HepG2 (cell line): ENCODE measurements around the gene AKAP9. TPM values are rescaled to one million over a fixed set of nuclear protein-coding genes. Genes with fewer than 3 reads are reported as not detected.

Experiments
- ARHGAP35 ChIP-seq: sonication (generic); formaldehyde crosslinking; IDR thresholded peaks from 2 replicates; pipeline ENCODE4 v1.9.0; 2022; ENCODE audit warnings: mild to moderate bottlenecking, inconsistent platforms, moderate library complexity, missing genetic modification reagents, borderline replicate concordance
- CEBPB ChIP-seq: IDR thresholded peaks from 2 replicates; pipeline ENCODE4 v1.6.1; 2011; ENCODE audit warnings: low read depth, low read length, improper control_type of control experiment, borderline replicate concordance
- EEA1 ChIP-seq: sonication (generic); formaldehyde crosslinking; IDR thresholded peaks from 2 replicates; pipeline ENCODE4 v1.5.1; 2020; ENCODE audit warnings: mild to moderate bottlenecking, missing genetic modification reagents, borderline replicate concordance
- ELF3 ChIP-seq: IDR thresholded peaks from 2 replicates; pipeline ENCODE4 v1.6.1; 2016; ENCODE audit warnings: missing genetic modification reagents, missing compliant biosample characterization
- FOXA1 ChIP-seq, 2 experiments: fragments of 450-650 bp in 1 of 2; sonication (generic) in 1 of 2; formaldehyde crosslinking in 1 of 2; IDR thresholded peaks; 2 replicates each; pipeline versions ENCODE4 v1.4.0 to v1.6.1; 2016 to 2020; ENCODE audit warnings: missing genetic modification reagents in 1 of 2
- HNRNPK ChIP-seq: fragments of 200-400 bp; formaldehyde crosslinking; IDR thresholded peaks from 2 replicates; pipeline ENCODE4 v1.6.1; 2018; ENCODE audit warnings: low read length, low read depth, moderate library complexity, mild to moderate bottlenecking; ENCODE audit not compliant: poor library complexity, severe bottlenecking
- NFE2 ChIP-seq: sonication (generic); formaldehyde crosslinking; IDR thresholded peaks from 2 replicates; pipeline ENCODE4 v1.4.0; 2020; ENCODE audit warnings: missing genetic modification reagents
- NR1H2 ChIP-seq: sonication (generic); formaldehyde crosslinking; IDR thresholded peaks from 2 replicates; pipeline ENCODE4 v1.8.1; 2022; ENCODE audit warnings: low read depth, missing genetic modification reagents, borderline replicate concordance
- NR2F1 ChIP-seq, 2 experiments: fragments of 450-650 bp in 1 of 2; formaldehyde crosslinking in 1 of 2; IDR thresholded peaks; 2 replicates each; pipeline versions ENCODE4 v1.5.0 to v1.6.1; 2016 to 2020; ENCODE audit warnings: mild to moderate bottlenecking in 1 of 2, missing compliant biosample characterization in 1 of 2, missing genetic modification reagents in 1 of 2, moderate library complexity in 1 of 2
- SMYD3 ChIP-seq: sonication (generic); formaldehyde crosslinking; IDR thresholded peaks from 2 replicates; pipeline ENCODE4 v1.8.1; 2023; ENCODE audit warnings: mild to moderate bottlenecking, missing genetic modification reagents
- SP5 ChIP-seq: IDR thresholded peaks from 2 replicates; pipeline ENCODE4 v1.6.1; 2016; ENCODE audit warnings: low read depth, borderline replicate concordance
- SYNCRIP ChIP-seq: fragments of 200-400 bp; formaldehyde crosslinking; IDR thresholded peaks from 2 replicates; pipeline ENCODE4 v1.6.1; 2018; ENCODE audit warnings: mild to moderate bottlenecking, low read depth, low read length; ENCODE audit not compliant: insufficient read depth
- TARDBP ChIP-seq: sonication (generic); formaldehyde crosslinking; IDR thresholded peaks from 2 replicates; pipeline ENCODE4 v1.8.0; 2022; ENCODE audit warnings: mild to moderate bottlenecking, missing genetic modification reagents
- TGIF2 ChIP-seq: IDR thresholded peaks from 2 replicates; pipeline ENCODE4 v1.6.1; 2016; ENCODE audit warnings: control low read depth, missing compliant biosample characterization
- WIZ ChIP-seq: sonication (generic); formaldehyde crosslinking; IDR thresholded peaks from 2 replicates; pipeline ENCODE4 v1.5.1; 2020; ENCODE audit warnings: mild to moderate bottlenecking, missing genetic modification reagents
- XRCC5 ChIP-seq: fragments of 200-400 bp; formaldehyde crosslinking; optimal IDR thresholded peaks from 2 replicates; pipeline ENCODE3; 2017; ENCODE audit warnings: mild to moderate bottlenecking, low read length
- ZNF235 ChIP-seq: sonication (generic); formaldehyde crosslinking; IDR thresholded peaks from 2 replicates; pipeline ENCODE4 v1.8.1; 2023; ENCODE audit warnings: mild to moderate bottlenecking, missing genetic modification reagents, borderline replicate concordance
- ZNF441 ChIP-seq: sonication (generic); formaldehyde crosslinking; IDR thresholded peaks from 2 replicates; pipeline ENCODE4 v1.7.0; 2021; ENCODE audit warnings: missing genetic modification reagents, borderline replicate concordance
- ZNF777 ChIP-seq: sonication (generic); formaldehyde crosslinking; IDR thresholded peaks from 2 replicates; pipeline ENCODE4 v1.4.0; 2020; ENCODE audit warnings: missing genetic modification reagents
- ZNF883 ChIP-seq: sonication (generic); formaldehyde crosslinking; IDR thresholded peaks from 2 replicates; pipeline ENCODE4 v1.5.1; 2020; ENCODE audit warnings: mild to moderate bottlenecking, missing genetic modification reagents; ENCODE audit errors: not compliant biosample characterization
- ZSCAN21 ChIP-seq: sonication (generic); formaldehyde crosslinking; IDR thresholded peaks from 2 replicates; pipeline ENCODE4 v1.8.0; 2022; ENCODE audit warnings: mild to moderate bottlenecking, missing genetic modification reagents, moderate library complexity, borderline replicate concordance
- polyA plus RNA-seq, 8 experiments: library from polyadenylated mRNA; depleted of rRNA in 3 of 8; stranded (reverse) in 7 of 8; unstranded in 1 of 8; fragments of >200 nt; fragmentation: Illumina TruSeq in 4 of 8; extraction: Trizol in 4 of 8; gene quantifications; 2 replicates each; pipeline versions ENCODE4 v1.2.1 to v1.2.3, GENCODE V29; 2011 to 2016; ENCODE audit warnings: low read depth in 4 of 8, missing spikeins in 1 of 8, mixed read lengths in 1 of 8; ENCODE audit not compliant: insufficient read depth in 1 of 8
- total RNA-seq, 5 experiments: library from RNA; depleted of rRNA; stranded (reverse); fragments of >200 nt; fragmentation: Illumina TruSeq; extraction: Trizol; gene quantifications; 2 replicates each; pipeline ENCODE4 v1.2.3, GENCODE V29; 2016; ENCODE audit warnings: low read depth in 1 of 5
- TF ChIP-seq, protein P1 (sequence below): sonication (generic); formaldehyde crosslinking; IDR thresholded peaks from 2 replicates; pipeline ENCODE4 v1.4.0; 2020; ENCODE audit warnings: mild to moderate bottlenecking, missing genetic modification reagents
- TF ChIP-seq, protein P2 (sequence below): sonication (generic); formaldehyde crosslinking; IDR thresholded peaks from 2 replicates; pipeline ENCODE4 v1.4.0; 2020; ENCODE audit warnings: missing genetic modification reagents, borderline replicate concordance
- TF ChIP-seq, protein P3 (sequence below): sonication (generic); formaldehyde crosslinking; IDR thresholded peaks from 2 replicates; pipeline ENCODE4 v1.5.0; 2020; ENCODE audit warnings: missing genetic modification reagents
- TF ChIP-seq, protein P4 (sequence below): sonication (generic); formaldehyde crosslinking; IDR thresholded peaks from 2 replicates; pipeline ENCODE4 v1.5.1; 2020; ENCODE audit warnings: missing genetic modification reagents, mild to moderate bottlenecking, borderline replicate concordance

The AKAP9 gene
- total and polyA plus RNA-seq, 2 of the 13 experiments (the other 11 are each of a cell fraction or from before 2014, with no cell fraction given): 27.6 to 33.1 TPM

DNA sequence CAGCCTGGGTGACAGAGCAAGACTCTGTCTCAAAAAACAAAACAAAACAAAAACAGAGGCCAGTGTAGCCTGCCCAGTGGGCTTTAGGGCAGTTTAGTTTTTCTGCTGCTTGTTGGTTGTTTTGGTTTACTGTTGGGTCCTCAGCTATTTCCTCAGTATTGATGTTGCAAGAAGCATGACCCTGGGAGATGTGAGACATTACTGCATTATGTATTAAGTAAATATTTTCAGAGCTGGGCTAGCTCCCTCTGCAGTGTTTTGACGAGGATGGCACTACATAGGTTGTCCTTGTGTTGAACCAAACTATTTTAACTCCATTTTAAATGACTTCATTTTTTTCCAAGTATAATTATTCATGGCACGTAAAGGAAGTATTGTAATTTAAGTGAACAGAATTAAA lies 4.8 kb downstream of the AKAP9 start (continued):
- TF ChIP-seq WIZ (CRISPR knock-in tag) (no peak), XRCC5 (no peak), NFE2 (CRISPR knock-in tag) (no peak), ELF3 (CRISPR knock-in tag) (peak; percentile 20; the same call in 1 of the 2 replicates), ZNF883 (CRISPR knock-in tag) (no peak), SYNCRIP (no peak), HNRNPK (no peak), NR2F1 (CRISPR knock-in tag; IDR thresholded peaks at IDR 0.05) (no peak), TARDBP (CRISPR knock-in tag) (no peak), ZSCAN21 (CRISPR knock-in tag) (no peak), EEA1 (CRISPR knock-in tag) (no peak), ZNF441 (CRISPR knock-in tag) (no peak), SMYD3 (CRISPR knock-in tag) (no peak), ZNF777 (CRISPR knock-in tag) (no peak), TGIF2 (CRISPR knock-in tag) (no peak), ZNF235 (CRISPR knock-in tag) (no peak), NR1H2 (no peak), FOXA1 (IDR thresholded peaks at IDR 0.05) (no peak), FOXA1 (CRISPR knock-in tag; IDR thresholded peaks at IDR 0.05) (no peak), CEBPB (peak; percentile 85; the same call in 1 of the 2 replicates), ARHGAP35 (no peak), SP5 (CRISPR knock-in tag) (no peak)
- TF ChIP-seq, protein P1, sequence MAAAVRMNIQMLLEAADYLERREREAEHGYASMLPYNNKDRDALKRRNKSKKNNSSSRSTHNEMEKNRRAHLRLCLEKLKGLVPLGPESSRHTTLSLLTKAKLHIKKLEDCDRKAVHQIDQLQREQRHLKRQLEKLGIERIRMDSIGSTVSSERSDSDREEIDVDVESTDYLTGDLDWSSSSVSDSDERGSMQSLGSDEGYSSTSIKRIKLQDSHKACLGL (CRISPR knock-in tag): no peak
- TF ChIP-seq, protein P2, sequence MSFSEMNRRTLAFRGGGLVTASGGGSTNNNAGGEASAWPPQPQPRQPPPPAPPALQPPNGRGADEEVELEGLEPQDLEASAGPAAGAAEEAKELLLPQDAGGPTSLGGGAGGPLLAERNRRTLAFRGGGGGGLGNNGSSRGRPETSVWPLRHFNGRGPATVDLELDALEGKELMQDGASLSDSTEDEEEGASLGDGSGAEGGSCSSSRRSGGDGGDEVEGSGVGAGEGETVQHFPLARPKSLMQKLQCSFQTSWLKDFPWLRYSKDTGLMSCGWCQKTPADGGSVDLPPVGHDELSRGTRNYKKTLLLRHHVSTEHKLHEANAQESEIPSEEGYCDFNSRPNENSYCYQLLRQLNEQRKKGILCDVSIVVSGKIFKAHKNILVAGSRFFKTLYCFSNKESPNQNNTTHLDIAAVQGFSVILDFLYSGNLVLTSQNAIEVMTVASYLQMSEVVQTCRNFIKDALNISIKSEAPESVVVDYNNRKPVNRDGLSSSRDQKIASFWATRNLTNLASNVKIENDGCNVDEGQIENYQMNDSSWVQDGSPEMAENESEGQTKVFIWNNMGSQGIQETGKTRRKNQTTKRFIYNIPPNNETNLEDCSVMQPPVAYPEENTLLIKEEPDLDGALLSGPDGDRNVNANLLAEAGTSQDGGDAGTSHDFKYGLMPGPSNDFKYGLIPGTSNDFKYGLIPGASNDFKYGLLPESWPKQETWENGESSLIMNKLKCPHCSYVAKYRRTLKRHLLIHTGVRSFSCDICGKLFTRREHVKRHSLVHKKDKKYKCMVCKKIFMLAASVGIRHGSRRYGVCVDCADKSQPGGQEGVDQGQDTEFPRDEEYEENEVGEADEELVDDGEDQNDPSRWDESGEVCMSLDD (CRISPR knock-in tag): no peak
- TF ChIP-seq, protein P3, sequence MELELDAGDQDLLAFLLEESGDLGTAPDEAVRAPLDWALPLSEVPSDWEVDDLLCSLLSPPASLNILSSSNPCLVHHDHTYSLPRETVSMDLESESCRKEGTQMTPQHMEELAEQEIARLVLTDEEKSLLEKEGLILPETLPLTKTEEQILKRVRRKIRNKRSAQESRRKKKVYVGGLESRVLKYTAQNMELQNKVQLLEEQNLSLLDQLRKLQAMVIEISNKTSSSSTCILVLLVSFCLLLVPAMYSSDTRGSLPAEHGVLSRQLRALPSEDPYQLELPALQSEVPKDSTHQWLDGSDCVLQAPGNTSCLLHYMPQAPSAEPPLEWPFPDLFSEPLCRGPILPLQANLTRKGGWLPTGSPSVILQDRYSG (CRISPR knock-in tag): no peak
- TF ChIP-seq, protein P4, sequence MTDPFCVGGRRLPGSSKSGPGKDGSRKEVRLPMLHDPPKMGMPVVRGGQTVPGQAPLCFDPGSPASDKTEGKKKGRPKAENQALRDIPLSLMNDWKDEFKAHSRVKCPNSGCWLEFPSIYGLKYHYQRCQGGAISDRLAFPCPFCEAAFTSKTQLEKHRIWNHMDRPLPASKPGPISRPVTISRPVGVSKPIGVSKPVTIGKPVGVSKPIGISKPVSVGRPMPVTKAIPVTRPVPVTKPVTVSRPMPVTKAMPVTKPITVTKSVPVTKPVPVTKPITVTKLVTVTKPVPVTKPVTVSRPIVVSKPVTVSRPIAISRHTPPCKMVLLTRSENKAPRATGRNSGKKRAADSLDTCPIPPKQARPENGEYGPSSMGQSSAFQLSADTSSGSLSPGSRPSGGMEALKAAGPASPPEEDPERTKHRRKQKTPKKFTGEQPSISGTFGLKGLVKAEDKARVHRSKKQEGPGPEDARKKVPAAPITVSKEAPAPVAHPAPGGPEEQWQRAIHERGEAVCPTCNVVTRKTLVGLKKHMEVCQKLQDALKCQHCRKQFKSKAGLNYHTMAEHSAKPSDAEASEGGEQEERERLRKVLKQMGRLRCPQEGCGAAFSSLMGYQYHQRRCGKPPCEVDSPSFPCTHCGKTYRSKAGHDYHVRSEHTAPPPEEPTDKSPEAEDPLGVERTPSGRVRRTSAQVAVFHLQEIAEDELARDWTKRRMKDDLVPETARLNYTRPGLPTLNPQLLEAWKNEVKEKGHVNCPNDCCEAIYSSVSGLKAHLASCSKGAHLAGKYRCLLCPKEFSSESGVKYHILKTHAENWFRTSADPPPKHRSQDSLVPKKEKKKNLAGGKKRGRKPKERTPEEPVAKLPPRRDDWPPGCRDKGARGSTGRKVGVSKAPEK (CRISPR knock-in tag): no peak
